Measurements from ENCODE around the gene SRCAP.

DNA sequence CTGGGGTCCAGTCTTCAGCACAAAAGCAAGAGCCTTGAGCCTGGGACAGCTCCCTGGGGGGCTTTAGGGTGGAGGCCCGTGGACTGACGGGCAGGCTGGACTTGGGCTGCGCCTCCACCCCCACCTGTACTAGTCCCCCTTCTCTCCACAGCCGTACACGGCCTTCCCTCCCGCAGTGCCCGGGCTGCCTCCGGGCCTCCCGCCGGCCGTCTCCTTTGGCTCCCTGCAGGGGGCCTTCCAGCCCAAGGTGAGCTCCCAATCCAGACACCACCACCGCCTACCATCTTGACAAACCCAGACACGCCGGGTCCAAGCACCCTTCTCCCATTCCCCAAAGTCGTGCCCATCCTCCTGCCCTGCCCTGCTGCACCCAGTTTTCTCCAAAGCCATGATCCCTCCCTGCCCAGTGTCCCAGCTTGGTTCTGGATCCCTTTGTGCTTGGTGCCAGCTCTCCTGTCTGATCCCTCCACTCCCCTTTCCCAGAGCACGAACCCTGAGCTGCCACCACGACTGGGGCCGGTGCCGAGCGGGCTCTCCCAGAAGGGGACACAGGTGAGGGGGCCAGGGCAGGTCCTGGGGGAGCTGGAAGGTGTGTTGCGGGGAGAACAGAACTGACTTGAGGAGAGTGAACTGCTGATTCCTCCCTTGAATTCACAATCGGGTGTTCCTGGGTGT, 33.7 kb upstream of the SRCAP start:
- TF ChIP-seq, protein P1, sequence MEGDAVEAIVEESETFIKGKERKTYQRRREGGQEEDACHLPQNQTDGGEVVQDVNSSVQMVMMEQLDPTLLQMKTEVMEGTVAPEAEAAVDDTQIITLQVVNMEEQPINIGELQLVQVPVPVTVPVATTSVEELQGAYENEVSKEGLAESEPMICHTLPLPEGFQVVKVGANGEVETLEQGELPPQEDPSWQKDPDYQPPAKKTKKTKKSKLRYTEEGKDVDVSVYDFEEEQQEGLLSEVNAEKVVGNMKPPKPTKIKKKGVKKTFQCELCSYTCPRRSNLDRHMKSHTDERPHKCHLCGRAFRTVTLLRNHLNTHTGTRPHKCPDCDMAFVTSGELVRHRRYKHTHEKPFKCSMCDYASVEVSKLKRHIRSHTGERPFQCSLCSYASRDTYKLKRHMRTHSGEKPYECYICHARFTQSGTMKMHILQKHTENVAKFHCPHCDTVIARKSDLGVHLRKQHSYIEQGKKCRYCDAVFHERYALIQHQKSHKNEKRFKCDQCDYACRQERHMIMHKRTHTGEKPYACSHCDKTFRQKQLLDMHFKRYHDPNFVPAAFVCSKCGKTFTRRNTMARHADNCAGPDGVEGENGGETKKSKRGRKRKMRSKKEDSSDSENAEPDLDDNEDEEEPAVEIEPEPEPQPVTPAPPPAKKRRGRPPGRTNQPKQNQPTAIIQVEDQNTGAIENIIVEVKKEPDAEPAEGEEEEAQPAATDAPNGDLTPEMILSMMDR (tag by site-specific recombination; IDR thresholded peaks at IDR 0.05): 0 out of 2 replicates have a peak, but pooled peaks have one; percentile 18
- no peak for TF ChIP-seq MYNN (tag by site-specific recombination; IDR thresholded peaks at IDR 0.05; ENCODE audit: borderline replicate concordance)
- TF ChIP-seq, protein P2, sequence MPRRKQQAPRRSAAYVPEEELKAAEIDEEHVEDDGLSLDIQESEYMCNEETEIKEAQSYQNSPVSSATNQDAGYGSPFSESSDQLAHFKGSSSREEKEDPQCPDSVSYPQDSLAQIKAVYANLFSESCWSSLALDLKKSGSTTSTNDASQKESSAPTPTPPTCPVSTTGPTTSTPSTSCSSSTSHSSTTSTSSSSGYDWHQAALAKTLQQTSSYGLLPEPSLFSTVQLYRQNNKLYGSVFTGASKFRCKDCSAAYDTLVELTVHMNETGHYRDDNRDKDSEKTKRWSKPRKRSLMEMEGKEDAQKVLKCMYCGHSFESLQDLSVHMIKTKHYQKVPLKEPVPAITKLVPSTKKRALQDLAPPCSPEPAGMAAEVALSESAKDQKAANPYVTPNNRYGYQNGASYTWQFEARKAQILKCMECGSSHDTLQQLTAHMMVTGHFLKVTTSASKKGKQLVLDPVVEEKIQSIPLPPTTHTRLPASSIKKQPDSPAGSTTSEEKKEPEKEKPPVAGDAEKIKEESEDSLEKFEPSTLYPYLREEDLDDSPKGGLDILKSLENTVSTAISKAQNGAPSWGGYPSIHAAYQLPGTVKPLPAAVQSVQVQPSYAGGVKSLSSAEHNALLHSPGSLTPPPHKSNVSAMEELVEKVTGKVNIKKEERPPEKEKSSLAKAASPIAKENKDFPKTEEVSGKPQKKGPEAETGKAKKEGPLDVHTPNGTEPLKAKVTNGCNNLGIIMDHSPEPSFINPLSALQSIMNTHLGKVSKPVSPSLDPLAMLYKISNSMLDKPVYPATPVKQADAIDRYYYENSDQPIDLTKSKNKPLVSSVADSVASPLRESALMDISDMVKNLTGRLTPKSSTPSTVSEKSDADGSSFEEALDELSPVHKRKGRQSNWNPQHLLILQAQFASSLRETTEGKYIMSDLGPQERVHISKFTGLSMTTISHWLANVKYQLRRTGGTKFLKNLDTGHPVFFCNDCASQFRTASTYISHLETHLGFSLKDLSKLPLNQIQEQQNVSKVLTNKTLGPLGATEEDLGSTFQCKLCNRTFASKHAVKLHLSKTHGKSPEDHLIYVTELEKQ (tag by site-specific recombination; IDR thresholded peaks at IDR 0.05; ENCODE audit: borderline replicate concordance): no peak
- no peak for TF ChIP-seq KLF16 (tag by site-specific recombination; IDR thresholded peaks at IDR 0.05)
- no peak for TF ChIP-seq YY1 (tag by site-specific recombination; IDR thresholded peaks at IDR 0.05)
- TF ChIP-seq, protein P3, sequence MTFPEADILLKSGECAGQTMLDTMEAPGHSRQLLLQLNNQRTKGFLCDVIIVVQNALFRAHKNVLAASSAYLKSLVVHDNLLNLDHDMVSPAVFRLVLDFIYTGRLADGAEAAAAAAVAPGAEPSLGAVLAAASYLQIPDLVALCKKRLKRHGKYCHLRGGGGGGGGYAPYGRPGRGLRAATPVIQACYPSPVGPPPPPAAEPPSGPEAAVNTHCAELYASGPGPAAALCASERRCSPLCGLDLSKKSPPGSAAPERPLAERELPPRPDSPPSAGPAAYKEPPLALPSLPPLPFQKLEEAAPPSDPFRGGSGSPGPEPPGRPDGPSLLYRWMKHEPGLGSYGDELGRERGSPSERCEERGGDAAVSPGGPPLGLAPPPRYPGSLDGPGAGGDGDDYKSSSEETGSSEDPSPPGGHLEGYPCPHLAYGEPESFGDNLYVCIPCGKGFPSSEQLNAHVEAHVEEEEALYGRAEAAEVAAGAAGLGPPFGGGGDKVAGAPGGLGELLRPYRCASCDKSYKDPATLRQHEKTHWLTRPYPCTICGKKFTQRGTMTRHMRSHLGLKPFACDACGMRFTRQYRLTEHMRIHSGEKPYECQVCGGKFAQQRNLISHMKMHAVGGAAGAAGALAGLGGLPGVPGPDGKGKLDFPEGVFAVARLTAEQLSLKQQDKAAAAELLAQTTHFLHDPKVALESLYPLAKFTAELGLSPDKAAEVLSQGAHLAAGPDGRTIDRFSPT (tag by site-specific recombination; IDR thresholded peaks at IDR 0.05): no peak
- TF ChIP-seq ZNF670 (tag by site-specific recombination; IDR thresholded peaks at IDR 0.05; ENCODE audit: low read depth): no peak

All from HEK293 (cell line).